ENCODE results near the gene EPHA2. TPM values are rescaled to one million over a fixed set of nuclear protein-coding genes. Genes with fewer than 3 reads are reported as not detected.

EPHA2 gene
- total RNA-seq, 2 experiments from 2014 or later = 0.15 TPM; not detected in 1

GRCh38 chr1:16127676-16128337 lies 28.1 kb downstream of the EPHA2 start:
- BruUV-seq (replicated peaks) = no TSS peak
- H3K4me3 ChIP-seq (ENCODE audit: low read depth, low read length, poor library complexity, severe bottlenecking) = no peak overlapping the region
- no peaks in the 10 kb centered on the region for H4K20me1 ChIP-seq (ENCODE audit: insufficient read depth, low read length)
- intact Hi-C loops (cut with micrococcal nuclease; ENCODE audit: unreplicated experiment) = no loop called here
- TF ChIP-seq CTCF (conservative IDR thresholded peaks at IDR 0.05; ENCODE audit: low read length) (no peak), EZH2phosphoT487 (IDR thresholded peaks at IDR 0.05; ENCODE audit: borderline replicate concordance, low read depth, low read length) (no peak)
- DNase-seq (ENCODE audit: low spot score) = no peak
- CTCF ChIA-PET (ENCODE audit: unreplicated experiment) = no interaction called here
- POLR2A ChIA-PET = no interaction called here
- no peak overlapping the region for H2AFZ ChIP-seq (ENCODE audit: low read length)
- H3K4me2 ChIP-seq (ENCODE audit: low read length) = no peak overlapping the region
- no peaks in the 10 kb centered on the region for H3K4me1 ChIP-seq (ENCODE audit: insufficient read depth, low read length, poor library complexity, severe bottlenecking)
- no peaks in the 10 kb centered on the region for H3K36me3 ChIP-seq (ENCODE audit: insufficient read depth, low read length)
- H3K9me2 ChIP-seq (ENCODE audit: insufficient read depth, low read length) = no peaks in the 10 kb centered on the region
- no peaks in the 10 kb centered on the region for H3K79me2 ChIP-seq (ENCODE audit: insufficient read depth, low read depth, low read length)
- H3K27ac ChIP-seq (ENCODE audit: low read depth, low read length, poor library complexity, severe bottlenecking) = no peak overlapping the region
- no peaks in the 10 kb centered on the region for H3K9me3 ChIP-seq (ENCODE audit: low read length)

GRCh38 chr1:16126743-16127515 lies 28.9 kb downstream of the EPHA2 start:
- no peak for TF ChIP-seq CTCF (conservative IDR thresholded peaks at IDR 0.05; ENCODE audit: low read length)
- TF ChIP-seq EZH2phosphoT487 (IDR thresholded peaks at IDR 0.05; ENCODE audit: borderline replicate concordance, low read depth, low read length) = no peak
- BruUV-seq (replicated peaks) = no TSS peak
- Histone ChIP-seq H3K79me2 (ENCODE audit: insufficient read depth, low read depth, low read length) (no peaks in the 10 kb centered on the region), H2AFZ (ENCODE audit: low read length) (no peak overlapping the region), H3K4me1 (ENCODE audit: insufficient read depth, low read length, poor library complexity, severe bottlenecking) (no peaks in the 10 kb centered on the region), H3K9me2 (ENCODE audit: insufficient read depth, low read length) (no peaks in the 10 kb centered on the region), H4K20me1 (ENCODE audit: insufficient read depth, low read length) (no peaks in the 10 kb centered on the region), H3K36me3 (ENCODE audit: insufficient read depth, low read length) (no peaks in the 10 kb centered on the region), H3K4me2 (ENCODE audit: low read length) (no peak overlapping the region), H3K27ac (ENCODE audit: low read depth, low read length, poor library complexity, severe bottlenecking) (no peak overlapping the region), H3K4me3 (ENCODE audit: low read depth, low read length, poor library complexity, severe bottlenecking) (no peak overlapping the region), H3K9me3 (ENCODE audit: low read length) (no peaks in the 10 kb centered on the region)
- ChIA-PET CTCF (ENCODE audit: unreplicated experiment) (no interaction called here), POLR2A (no interaction called here)
- intact Hi-C loops (cut with micrococcal nuclease; ENCODE audit: unreplicated experiment) = no loop called here
- DNase-seq (ENCODE audit: low spot score) = no peak

GRCh38 chr1:16126160-16126559 lies 29.7 kb downstream of the EPHA2 start:
- ChIA-PET POLR2A (interaction anchor here (0.5 to 0.6 kb wide), 2 partner anchors 194 to 227 kb away, joined by 3 read pairs; no protein-coding TSS in a partner anchor), CTCF (ENCODE audit: unreplicated experiment) (no interaction called here)
- DNase-seq (ENCODE audit: low spot score) = no peak
- Histone ChIP-seq H3K4me1 (ENCODE audit: insufficient read depth, low read length, poor library complexity, severe bottlenecking) (no peaks in the 10 kb centered on the region), H3K9me3 (ENCODE audit: low read length) (no peaks in the 10 kb centered on the region), H3K4me3 (ENCODE audit: low read depth, low read length, poor library complexity, severe bottlenecking) (no peak overlapping the region), H3K79me2 (ENCODE audit: insufficient read depth, low read depth, low read length) (no peaks in the 10 kb centered on the region), H3K36me3 (ENCODE audit: insufficient read depth, low read length) (no peaks in the 10 kb centered on the region), H3K27ac (ENCODE audit: low read depth, low read length, poor library complexity, severe bottlenecking) (no peak overlapping the region), H2AFZ (ENCODE audit: low read length) (no peak overlapping the region), H3K4me2 (ENCODE audit: low read length) (no peak overlapping the region), H3K9me2 (ENCODE audit: insufficient read depth, low read length) (no peaks in the 10 kb centered on the region), H4K20me1 (ENCODE audit: insufficient read depth, low read length) (no peaks in the 10 kb centered on the region)
- TF ChIP-seq CTCF (conservative IDR thresholded peaks at IDR 0.05; ENCODE audit: low read length) (no peak), EZH2phosphoT487 (IDR thresholded peaks at IDR 0.05; ENCODE audit: borderline replicate concordance, low read depth, low read length) (no peak)
- BruUV-seq (replicated peaks) = no TSS peak
- intact Hi-C loops (cut with micrococcal nuclease; ENCODE audit: unreplicated experiment) = no loop called here

Data from OCI-LY7 (cell line).